GOT3 (cell line): ENCODE data around the gene SFXN2.
"Not testable (repeated sequence)": the region's sequence is repeated elsewhere in the genome, so short reads cannot be mapped to it uniquely, and the experiment has no call there.

ENCODE experiments used
- DNase-seq: peaks from one replicate; lab custom pipeline; 2025; ENCODE audit warnings: mixed read lengths; lab: John Stamatoyannopoulos, UW

SFXN2 gene

DNA sequence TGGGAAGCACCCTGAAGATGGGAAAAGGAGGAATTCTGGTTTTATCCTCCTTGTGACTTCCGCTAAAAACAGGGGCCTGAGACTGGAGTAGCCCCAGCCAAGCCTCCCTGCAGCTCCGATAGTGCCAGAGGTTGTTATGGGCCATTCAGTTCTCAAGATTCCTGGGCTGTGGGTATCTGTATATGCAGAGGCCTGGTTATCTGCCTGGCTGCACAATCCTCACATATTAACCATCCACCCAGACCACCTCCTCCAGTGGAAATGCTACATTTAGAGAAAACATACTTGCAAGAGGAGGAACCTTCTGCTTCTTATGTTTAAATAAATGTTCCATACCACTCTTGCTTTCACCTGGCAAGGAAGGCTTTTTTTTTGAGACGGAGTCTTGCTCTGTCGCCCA lies 34.8 kb upstream of the SFXN2 start:
- DNase-seq: no peak

DNA sequence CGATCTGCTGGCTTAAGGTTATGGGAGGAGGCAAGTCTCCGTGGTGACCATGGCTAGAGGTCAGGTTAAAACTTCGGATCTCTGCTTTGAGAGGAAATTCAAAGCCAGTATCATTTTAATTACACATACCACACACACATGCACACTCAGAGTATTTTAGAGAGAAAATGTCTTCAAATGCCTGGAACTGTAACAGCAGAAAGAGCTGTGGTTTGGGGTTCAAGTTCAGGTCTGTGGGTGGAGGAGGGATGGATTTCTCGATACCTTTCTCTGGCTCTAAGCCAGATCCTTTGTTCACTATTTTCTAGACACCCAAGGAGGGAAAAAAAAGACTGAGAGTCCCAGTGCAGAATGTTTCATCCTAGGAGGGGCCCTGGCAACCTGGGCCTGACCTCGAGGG lies 32.7 kb upstream of the SFXN2 start:
- no peak for DNase-seq

DNA sequence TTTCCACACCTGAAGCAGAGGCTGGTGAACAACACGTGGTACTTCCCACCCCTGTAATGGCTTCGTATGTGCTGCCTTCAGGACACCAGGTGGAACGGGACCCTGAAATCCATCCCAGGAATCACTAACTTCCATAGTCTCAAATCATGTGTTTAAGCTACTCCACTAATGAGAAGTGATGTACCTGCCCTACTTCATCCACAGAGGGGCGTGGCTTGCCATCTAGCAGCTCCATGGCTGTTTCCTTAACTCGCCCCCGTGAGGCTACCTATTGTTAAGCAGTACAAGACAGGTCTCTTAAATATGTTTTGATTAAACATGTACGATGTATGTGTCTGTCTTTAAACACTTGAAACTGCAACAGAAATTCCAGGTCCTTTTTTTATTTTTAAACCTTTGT lies 32.0 kb upstream of the SFXN2 start:
- DNase-seq: no peak

DNA sequence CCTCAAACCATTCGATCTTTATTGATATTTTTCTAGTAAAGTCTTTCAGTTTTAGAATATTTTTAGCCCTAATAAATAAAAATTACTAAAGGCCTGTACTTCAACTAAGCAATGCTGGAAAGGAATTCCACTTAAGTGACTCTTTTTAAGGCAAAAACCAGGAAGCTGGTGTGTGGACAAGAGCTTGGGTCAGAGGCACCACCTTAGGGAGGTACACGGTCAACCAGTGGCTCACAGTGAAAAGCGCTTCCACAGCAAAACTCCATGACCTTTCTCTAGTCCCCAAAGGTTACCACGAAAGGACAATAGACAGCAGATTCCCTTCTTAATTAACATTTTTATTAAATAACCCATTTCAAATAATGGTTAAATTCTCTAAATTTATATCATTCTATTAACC lies 31.5 kb upstream of the SFXN2 start:
- DNase-seq: no peak

DNA sequence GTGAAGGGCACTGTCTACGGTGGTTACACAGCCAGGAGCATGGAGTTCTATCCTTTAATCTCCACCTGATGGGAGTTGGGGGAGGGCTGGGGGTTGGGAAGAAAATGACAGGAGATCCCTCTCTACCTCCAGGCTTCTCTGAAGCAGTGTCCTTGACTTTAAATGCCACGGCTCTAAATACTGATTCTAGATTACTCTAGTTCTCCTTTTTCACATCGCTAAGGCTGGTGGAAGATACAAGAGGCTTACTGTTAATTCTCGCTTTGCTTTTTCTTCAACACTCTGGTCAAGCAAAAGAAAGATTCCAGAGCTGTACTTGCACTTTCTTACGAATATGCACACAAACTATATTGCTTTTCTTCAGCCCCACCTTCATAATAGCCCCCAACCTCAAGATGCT lies 30.7 kb upstream of the SFXN2 start:
- no peak for DNase-seq

DNA sequence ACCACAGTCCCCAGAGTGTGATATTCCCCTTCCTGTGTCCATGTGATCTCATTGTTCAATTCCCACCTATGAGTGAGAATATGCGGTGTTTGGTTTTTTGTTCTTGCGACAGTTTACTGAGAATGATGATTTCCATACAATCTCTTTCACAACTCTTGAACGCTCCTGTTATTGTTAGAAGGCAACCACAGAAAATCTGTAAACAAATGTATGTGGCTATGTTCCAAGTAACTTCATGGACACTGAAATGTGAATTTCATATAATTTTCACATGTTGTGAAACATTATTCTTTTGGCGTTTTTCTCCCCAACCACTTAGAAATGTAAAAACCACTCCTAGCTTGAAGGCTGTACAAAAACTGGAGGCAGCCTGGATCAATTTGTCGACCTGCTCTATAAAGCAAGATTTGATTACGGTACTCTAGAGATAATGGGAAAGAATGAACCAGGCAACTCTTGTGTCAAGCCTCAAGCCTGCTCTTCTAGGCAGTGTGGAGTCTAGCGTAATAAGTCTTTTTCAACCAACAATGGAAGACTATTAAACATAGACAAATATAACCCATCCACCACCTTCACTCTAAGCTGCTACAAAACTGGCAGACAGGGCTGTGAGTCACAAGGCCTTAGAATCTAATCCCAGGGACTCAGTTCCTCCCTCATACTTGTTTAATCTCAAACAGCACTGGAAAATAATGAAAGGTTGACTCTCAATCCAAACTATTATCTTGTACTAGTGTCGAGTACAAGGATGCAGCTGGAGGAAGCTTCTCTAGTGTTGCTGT lies 23.0 kb upstream of the SFXN2 start:
- DNase-seq: no peak

DNA sequence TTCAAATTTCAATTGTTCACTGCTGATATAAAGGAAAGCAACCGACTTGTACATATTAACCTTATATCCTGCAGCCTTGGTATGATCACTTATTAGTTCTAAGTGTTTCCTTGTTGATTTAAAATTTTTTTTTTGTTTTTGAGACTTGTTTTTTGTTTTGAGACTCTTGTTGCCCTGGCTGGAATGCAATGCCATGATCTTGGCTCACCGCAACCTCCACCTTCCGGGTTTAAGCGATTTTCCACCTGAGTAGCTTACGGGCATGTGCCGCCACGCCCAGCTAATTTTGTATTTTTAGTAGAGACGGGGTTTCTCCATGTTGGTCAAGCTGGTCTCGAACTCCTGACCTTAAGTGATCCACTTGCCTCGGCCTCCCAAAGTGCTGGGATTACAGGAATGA lies 19.0 kb upstream of the SFXN2 start:
- not testable (repeated sequence) for DNase-seq

DNA sequence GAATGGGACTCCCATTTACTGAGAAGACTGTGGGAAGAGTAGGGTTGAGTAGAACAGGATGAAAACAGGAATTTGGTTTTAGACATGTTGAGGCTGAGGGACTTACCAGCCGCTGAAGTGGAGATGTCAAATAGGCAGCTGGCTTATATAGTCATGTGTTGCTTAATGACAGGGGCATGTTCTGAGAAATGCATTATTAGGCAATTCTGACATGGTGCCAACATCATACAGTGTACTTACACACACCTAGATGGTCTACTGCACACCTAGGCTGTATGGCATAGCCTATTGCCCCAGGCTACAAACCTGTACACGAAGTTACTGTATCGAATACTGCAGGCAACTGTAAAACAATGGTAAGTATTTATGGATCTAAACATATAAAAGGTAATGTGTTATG lies 17.7 kb upstream of the SFXN2 start:
- DNase-seq: no peak

DNA sequence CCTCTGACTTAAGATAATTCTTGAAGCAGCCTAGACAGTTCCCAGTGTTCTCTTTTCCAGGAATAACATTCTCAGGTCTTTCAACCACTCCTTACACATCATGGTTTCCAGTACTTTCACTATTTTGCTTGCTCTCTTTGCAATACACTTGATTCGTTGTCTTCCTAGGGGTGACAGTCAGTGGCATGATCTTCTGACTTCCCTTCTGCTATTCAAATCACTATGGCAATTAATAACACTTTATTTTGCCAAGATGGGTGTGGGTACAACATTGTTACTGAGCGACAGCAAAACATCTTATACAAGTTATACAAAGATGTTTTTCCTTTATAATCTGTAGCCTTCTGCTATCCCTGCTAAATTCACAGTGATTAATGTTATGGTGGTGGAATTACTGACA lies 15.5 kb upstream of the SFXN2 start:
- DNase-seq: no peak

DNA sequence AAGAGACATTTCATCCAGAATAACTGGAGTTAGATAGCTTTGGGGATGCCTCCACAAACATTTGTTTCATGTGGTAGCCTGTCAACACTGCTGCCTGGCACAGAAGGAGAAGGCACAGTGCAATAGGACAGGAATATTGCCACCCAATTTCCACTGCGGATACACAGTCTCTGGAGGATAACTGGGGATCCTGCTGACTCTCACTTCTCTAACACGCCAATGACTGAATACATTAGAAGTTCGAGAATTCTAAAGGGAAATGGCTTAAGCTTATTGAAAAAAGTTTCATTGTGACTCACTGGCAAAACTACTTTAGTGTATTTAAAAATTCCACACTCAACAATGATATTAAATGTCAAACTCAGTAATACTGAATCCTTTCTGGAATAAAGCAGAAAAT lies 13.2 kb upstream of the SFXN2 start:
- DNase-seq: no peak

DNA sequence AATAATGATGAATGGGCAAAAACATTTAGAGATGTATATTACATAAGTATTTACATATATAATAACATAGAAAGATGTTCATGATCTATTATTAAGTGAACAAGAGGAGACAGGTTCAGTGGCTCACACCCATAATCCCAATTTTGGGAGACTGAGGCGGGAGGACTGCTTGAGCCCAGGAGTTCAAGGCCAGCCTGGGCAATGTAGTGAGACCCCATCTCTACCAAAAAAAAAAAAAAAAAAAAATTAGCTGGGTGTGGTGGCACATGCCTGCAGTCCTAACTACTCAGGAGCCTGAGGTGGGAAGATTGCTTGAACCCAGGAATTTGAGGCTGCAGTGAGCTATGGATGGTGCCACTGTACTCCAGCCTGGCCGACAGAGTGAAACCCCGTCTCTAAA lies 12.6 kb upstream of the SFXN2 start:
- DNase-seq: no peak

DNA sequence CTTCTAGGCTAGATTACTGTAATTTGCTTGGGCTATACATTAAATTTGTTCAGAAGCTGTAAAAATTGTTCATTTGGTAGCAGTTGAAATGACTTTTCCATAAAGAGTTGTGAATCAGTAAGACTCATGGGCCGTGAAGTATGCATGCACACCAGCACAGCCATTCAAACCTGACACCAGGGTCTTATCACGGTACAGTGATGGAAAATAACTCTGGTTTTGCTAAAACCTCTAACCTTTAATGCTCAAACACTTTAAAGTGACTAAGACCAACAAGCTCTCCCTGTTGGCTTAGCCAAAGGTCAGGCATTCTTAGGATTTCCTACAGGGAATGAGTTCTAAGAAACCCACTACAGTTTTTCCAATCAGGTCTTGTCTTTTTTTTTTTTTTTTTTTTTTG lies 11.7 kb upstream of the SFXN2 start:
- no peak for DNase-seq

DNA sequence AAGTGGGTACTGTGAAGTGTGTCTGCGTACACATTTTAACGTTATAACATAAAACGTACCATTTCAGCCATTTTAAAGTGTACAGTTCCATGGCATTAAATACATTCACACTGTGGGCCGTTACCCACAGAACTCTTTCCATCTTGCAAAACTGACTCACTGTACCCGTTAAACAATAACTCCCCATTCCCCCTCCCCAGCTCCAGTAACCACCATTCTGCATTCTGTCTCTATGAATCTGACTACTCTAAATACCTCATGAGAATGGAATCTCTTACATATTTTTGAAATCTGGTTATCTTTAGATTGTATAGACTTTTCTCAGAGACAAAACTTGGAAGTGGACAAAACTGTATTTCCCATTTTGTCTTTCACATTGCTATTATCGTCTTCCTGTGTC lies 9.5 kb upstream of the SFXN2 start:
- no peak for DNase-seq

DNA sequence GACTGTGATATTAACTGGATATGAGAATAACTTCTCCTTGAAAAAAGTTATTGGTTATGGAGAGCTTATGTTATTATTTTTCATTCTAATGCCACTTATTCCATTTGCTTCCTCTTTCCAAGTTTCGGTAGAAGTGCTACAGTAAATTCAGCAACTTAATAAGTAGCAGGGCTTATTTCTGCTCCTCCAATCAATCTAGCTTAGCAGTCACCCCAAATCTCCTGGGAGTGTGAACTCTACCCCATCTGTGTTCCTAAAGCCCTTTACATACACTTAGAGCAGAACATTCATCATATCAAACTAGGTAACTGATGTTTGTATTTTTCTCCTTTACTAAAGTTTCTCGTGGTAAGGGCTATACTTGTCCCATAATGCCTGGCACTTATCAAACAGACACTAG lies 8.9 kb upstream of the SFXN2 start:
- DNase-seq: no peak

DNA sequence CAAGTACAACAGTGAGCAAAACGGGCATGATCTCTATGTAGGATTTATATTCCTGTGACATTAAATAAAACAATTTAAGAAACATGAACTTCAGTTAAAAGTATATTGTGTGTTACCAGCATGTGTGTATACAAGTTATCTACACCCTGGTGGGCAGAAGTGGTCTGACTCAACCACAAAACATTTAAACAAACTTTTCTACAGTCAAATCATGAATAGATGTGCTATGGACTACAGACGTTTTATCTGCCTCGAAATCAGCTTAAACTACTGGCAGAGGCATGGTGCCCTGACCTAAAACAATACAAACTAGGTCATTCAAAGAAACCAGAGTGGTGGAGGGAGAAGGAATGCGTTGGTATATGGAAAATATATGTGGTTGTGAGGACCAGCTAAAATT lies 3.8 kb upstream of the SFXN2 start:
- DNase-seq: no peak

DNA sequence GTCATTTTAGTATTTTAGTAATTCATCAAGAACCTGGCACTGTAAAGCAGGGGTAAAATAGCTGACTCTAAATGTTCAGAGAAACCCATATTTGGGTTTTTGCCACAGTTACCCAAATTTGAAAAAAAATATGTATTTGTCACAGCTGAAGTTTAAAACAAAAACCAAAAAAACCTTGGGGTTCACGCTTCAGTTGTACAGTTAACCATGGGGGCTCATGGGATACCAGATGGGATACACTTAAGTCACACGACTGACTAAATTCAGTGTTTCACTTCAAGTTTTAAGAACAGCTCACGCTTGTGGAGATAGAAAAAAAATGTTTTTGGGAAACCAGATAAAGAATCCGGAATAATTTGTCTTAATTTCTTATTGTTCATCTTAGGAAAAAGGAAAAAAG lies 2.3 kb upstream of the SFXN2 start:
- DNase-seq: no peak

DNA sequence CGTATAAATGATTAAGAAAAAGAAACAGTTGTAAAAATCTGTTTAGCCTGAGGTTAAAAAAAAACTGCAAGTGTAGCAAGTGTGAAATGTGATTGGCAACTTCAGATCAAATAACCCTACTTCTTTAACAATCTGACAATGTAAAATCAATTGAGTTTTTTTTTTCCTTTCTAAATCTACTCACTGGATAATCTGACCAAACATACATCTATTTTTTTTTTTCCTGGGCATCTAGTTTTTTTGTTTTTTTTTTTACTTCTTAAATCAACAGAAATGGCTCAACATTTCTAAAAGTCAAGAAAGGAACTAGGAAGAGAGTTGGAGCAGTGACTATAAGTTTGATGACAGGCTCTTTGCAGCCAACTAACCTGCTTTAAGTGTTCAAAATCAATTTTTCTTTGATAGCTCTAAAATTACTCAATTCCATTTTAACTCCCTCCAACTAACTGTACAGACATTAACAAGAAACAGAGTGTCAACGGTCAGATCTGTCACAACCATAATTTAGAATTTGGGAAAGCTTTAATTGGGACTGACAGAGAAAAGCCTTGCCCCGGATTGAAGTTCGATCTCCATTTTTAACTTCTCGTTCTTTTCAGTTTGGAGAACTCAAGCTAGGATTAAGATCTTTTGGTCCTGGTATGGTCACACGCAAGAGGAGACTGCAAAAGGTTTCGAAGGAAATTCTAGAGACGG lies 1.4 kb upstream of the SFXN2 start:
- no peak for DNase-seq

DNA sequence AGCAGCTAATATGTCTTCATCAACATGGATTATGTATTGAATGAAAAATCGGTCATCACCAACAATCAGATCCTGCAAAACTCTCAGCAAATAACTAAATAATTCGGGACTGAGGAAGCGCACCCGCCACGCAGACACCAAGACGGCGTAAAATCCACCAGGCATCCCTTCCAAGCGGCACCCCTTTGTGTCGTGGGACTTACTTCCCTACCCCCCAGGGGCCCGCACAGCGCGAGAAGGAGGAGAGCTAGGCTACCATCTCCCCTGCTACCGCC lies 960 bp upstream of the SFXN2 start:
- no peak for DNase-seq

DNA sequence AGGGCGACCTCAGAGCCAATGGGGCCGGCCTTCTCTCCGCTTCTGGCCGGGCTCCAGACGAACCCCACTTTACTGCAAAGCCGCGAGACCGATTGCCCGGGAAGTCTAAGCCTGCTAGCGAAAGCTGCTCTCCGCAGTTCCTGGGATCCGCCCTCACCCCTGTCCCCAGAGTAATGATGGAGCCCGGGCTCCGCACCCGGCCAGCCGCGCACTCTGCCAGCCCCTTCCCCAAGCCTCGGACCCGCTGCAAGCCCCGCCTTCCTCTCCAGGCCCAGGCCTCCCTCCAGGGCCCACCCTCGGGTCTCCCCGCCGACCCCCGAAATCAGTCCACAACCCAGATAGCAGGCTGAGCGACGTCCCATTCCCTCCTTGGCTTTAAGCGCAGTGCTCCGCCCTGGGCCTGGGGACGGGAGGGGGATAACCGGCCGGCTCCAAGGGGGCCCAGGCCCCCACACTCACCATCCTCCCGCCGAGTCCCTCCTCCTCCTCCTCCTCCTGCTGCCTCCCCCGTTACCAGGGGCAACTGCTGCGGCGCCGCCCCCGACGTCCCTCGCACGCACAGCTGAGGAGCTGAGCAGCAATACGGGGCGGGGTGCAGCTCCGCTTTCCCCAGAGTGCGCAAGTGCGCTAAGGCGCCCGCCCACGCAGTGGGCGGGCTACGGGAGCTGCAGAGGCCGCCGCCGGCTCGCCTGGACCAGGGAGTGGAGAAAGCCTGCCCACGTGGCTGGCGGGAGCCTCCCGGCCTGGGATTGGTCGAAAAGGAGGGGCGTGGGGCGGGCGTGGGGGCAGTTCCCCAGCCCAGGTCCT lies 419 bp upstream of the SFXN2 start, which contains the start of gene ARL3:
Gene ARL3, minus strand, starts transcription at position 584 of the 807 bp plus-strand sequence. Its CDS starts 122 bp downstream, at position 462.
- peak; percentile 89 for DNase-seq

DNA sequence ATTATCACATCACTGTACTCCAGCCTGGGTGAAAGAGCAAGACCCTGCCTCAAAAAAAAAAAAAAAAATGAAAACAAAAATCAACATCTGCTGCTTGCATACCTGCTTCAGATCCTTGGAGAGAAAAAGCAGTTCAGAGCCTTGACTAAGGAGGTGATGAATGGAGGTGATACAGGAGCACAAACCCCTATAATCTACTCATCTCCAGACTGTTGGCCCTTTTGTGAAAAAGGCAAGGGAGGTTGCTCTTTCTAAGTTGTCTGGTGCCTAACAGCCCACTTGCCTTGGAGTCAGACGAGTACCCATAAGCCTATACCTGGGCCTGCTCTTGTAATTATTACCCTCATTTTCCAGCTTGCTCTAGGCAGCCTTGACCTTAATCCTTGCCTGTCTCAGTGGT lies 1.4 kb downstream of the SFXN2 start:
- no peak for DNase-seq

DNA sequence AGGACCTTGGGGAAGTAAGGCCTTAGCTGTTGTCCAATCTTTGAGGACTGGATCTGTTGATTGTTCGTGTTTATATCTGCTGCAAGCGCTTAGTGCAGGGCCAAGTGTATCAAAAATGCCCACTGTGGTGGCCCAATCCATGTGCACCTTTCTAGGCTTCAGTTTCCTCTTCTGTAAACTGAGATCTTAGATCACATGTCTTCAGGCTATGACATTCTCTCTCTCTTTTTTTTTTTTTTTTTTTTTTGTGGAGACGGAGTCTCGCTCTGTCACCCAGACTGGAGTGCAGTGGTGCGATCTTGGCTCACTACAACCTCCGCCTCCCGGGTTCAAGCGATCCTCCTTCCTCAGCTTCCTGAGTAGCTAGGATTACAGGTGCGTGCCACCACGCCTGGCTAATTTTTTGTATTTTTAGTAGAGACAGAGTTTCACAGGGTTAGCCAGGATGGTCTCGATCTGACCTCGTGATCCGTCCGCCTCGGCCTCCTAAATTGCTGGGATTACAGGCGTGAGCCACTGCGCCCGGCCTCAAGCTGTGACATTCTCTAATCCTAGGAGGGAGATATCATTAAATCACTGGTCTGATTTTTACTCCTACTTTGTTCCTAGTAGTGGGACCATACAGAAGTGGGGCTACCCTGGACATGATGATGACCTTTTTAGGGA lies 2.6 kb downstream of the SFXN2 start:
- not testable (repeated sequence) for DNase-seq

DNA sequence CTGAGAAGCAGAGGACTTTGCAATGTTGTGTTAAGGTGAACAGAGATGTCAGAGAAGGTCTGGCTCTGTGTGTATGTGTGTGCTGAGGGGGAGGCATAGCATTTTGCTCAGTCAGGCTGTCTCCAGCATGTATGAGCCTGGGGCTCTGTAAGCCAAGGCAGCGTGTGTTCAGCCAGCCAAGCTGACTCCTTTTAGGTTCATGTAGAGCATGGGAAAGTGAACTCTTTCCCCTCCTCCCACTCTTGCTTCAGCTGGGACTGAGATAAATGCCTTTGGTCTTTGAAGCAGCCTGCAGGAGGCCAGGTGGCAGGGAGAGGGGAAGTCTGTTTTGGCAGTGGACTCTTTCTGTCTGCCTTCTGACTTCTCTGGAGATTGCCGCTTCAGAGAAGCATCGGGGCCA lies 3.8 kb downstream of the SFXN2 start:
- no peak for DNase-seq

DNA sequence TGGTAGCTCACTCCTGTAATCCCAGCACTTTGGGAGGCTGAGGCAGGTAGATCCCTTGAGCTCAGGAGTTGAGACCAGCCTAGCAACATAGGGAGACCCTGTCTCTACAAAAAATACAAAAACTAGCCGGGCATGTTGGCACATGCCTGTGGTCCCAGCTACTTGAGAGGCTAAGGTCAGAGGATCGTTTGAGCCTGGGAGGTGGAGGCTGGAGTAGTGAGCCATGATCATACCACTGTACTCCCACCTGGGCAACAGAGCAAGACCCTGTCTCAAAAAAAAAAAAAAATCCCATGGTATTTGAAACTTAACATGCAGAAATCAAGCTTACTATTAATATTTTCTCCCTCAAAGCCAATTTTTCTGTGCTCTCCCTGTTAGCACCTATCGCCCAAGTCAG lies 5.9 kb downstream of the SFXN2 start:
- no peak for DNase-seq
